HG03280 (cell line): Measurements from ENCODE around the gene AFAP1.

Experiments
- ATAC-seq: cut with Tn5 transposase; IDR thresholded peaks from one replicate; pipeline ENCODE4 v1.9.1; 2021; ENCODE audit warnings: mild to moderate bottlenecking, moderate library complexity; ENCODE audit not compliant: unreplicated experiment

Gene AFAP1

DNA sequence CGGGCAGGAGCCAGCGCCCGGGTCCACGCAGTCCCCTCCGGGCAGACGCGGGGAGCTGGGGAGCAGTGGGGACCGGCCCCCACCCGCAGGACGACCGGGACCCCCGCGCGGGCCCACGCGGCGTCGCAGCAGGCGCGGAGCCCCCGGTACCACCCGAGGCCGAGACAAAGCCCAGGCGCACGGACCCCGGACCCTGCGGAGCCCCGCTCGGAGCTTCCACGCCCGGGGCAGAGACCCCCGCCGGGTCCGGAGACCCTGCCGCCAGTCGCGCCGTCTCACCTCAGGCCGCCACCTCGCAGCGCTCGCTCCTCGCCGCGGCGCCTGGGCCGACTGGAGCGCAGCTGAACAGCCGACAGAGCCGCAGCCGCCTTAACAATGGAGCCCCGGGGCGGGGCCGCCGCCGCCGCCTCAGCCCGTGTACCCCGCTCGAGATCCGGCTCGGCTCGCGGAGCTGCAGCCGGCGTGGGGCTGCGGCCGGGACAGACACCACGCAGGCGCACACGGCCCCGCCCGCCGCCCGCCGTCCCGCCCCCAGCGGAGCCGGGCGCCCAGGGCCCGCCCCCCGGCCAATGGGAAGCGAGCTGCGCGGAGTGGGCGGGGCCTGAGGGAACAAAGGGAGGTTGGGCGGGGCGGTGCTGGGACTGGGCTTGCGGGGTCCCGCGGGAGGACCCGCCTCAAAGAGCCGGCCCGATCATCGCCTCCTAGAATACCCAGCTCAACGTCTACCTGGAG lies at the start of gene AFAP1:
Gene AFAP1, minus strand, starts transcription at position 485 of the 732 bp plus-strand sequence. CDS start 67,783 bp downstream, outside the sequence.
- peak; percentile 86 for ATAC-seq

GRCh38 chr4:7988437-7988836 lies 48.8 kb upstream of the AFAP1 start:
- ATAC-seq, result no peak

GRCh38 chr4:7987148-7987989 lies 47.7 kb upstream of the AFAP1 start:
- ATAC-seq, result peak; percentile 59

- no peak for ATAC-seq
Observed at GRCh38 chr4:7985891-7986441, 46.3 kb upstream of the AFAP1 start.

- ATAC-seq, result no peak
Observed at GRCh38 chr4:7985072-7985471, 45.4 kb upstream of the AFAP1 start.

DNA sequence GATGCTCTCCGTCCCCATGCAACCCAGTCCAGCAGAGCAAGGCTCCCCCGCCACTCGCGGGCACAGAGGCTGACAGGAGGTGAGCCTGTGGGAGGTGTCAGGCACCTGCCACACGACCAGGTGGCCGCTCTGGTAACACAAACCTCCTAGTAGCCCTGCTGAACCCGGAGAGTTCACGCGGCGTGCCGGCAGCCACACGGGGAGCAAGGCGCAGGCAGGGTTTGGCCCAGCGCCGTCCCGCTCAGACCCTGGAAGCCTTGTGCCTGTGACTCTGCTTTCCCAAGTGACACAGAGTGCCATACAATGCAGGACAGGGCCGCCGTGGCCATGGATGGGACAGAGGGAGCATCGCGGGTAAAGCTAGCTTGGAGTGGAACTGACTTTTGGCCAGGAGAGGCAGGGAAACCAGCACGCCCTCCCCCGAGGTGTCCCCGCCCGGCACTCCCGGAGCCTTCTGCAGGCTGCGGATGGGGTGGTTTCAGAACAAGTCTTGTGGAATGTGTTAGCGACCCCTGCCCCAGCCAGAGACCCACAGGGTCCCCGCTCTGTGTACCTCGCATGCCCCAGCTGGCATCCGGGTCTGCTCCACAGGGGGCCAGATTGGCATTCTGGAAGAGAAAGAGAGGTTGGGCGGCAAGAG lies 44.7 kb upstream of the AFAP1 start:
- no peak for ATAC-seq

- no peak for ATAC-seq
Observed at GRCh38 chr4:7983296-7983695, 43.6 kb upstream of the AFAP1 start.

- no peak for ATAC-seq
Observed at GRCh38 chr4:7981738-7982394, 42.2 kb upstream of the AFAP1 start.

DNA sequence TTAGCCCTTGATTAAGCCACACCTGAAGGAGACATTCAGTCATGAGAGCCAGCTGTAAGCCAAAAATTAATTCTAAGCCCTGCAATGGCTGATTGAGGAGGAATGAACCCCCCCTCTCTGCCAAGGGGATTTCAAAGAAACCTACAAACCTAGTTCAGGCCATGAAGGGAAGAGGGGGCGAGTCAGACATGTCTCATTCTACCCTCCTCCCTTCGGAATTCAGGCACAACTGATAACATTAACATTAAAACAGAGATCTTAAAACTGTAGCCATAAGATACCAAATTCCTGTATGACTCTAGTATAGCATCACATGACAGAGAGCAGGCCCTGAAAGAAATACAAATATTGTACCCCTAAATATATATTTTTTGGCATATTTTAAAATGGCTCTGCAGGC lies 40.4 kb upstream of the AFAP1 start:
- no peak for ATAC-seq

GRCh38 chr4:7979652-7979968 lies 39.9 kb upstream of the AFAP1 start:
- no peak for ATAC-seq

DNA sequence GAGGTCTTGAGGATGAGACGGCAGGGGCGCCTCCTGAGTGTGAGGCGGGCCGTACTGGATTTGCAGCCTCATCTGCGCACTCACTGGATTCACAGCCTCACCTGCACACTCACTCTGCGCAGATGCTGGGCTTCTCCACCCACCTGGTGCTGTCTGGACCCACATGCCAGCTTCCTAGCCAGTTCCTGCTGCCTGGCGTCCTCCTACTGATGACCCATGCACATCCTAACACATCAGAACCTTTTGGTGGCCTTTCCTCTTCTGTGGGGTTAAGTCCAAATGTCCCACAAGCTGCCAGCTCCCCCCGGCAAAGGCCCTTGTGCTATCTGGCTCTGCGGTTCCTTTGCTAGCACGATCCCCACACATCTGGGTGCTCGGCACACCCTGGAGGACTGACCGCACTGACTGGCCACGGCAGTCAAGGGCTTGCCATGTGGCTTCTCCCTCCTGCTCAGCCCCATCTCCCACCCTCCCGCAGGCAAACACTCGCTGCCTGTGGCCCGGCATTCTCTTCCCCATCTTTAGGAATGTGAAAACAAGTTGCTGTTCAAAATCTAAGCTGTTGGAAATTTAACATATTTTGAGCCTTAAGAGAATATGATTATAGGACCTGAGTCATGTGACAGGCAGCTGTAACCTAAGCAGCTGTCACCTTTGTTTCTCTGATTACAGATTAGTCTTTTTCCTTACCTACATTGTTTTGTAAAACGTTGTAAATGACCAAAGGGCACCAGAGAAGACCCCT lies 39.4 kb upstream of the AFAP1 start:
- ATAC-seq, result no peak

DNA sequence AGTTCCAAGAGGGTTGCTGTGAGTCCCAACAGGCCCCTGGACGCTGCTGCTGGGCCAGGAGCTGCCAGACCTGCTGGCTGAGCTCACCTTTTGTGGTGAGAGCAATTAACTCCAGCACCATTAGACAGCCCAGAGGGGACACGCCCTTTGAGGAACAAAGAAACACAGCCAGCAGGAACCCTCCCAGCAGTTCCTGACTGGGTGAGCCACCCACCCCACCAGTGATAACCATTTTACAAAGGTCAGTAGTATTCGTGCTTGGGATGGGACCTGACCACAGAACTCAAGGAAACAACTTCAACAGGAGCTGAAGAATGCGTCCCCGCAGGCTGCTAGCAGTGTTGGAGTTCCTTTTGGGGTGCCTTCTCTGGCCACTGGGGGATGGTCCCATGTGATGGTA lies 38.8 kb upstream of the AFAP1 start:
- no peak for ATAC-seq

DNA sequence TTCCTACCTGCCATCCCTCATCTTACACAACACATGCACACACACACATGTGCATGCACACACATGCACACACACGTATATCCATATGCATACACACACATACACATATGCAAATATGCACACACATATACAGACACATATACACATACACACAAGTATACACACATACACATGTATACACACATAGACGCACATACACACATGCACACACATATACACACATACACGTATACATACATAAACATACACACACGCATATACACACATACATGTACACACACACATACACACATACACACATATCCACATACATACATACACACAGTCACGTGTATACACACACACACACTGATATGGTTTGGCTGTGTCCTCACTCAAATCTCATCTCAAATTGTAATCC lies 37.0 kb upstream of the AFAP1 start:
- no peak for ATAC-seq

DNA sequence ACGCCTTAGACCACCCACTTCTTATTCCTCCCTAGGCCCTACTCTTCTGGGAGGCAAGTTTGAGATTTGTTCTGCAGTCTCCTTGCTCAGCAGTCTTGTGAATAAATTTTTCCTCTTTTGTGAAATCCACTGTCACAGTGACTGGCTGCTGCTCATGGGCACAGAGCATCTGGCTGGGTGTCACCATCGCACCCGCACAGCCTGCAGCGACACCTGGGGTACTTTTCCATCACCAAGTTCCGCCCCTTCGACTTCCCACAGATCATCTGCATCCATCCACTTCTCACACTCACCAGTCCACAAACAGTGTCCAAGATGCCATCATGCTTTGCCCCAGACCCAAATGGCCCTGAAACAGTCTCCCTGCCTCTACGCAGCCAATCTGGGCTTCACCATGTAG lies 36.4 kb upstream of the AFAP1 start:
- ATAC-seq, result no peak

DNA sequence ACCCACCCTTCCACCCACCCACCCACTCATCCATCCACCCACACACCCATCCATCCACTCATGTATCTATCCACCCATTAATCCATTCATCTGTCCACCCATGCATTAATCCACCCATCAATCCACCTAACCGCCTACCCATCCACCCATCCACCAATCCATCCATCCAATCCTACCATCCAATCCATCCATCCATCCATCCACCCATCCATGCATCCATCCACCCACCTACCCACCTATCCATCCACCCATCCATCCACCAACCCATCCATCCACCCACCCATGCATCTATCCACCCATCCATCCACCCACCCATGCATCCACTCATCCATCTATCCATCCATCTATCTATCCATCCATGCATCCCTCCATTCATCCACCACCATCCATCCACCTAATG lies 34.8 kb upstream of the AFAP1 start:
- ATAC-seq, result no peak

GRCh38 chr4:7973545-7973981 lies 33.9 kb upstream of the AFAP1 start:
- ATAC-seq, result no peak

GRCh38 chr4:7971881-7972500 lies 32.3 kb upstream of the AFAP1 start:
- no peak for ATAC-seq

- ATAC-seq, result no peak
Observed at GRCh38 chr4:7971159-7971631, 31.5 kb upstream of the AFAP1 start.

DNA sequence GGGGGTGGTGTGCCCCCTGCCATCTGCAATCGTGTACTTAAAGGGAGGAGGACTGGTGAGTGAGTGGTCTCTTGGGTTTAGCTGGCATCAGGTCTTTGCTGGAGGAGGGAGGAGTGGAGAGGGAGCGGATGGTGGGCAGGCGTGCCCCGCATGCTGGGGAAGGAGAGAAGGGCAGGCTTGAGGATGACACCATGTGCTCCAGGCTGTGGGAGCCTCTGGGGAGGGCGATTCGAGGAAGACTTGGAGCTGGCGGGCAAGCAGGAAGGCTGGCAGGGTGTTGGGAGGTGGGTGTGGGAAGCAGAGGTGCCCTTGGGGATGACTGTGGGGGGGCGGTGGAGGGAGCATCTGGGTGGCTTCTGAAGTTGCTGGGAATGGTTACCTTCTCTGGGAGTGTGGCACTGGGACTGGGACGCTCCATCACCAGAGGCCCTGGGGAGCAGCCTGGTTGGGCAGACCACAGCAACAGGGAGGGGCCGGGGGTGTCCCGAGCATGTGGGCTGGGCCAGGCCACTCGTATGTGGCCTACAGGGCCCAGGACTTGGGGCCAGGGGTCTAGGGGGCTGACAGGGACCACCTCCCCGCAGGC lies 30.8 kb upstream of the AFAP1 start:
- ATAC-seq, result peak; percentile 8
